NCI-H524 treated with DMSO at 0.1 percent for 48 hours (cell line): Measurements from ENCODE around the gene NEK8.
A peak's percentile ranks its signal among the peaks of the same experiment; 100 is the strongest.
"Not testable (repeated sequence)": the region's sequence is repeated elsewhere in the genome, so short reads cannot be mapped to it uniquely, and the experiment has no call there.

Source experiments
- DNase-seq: peaks from one replicate; lab custom pipeline; 2025; lab: John Stamatoyannopoulos, UW

NEK8 gene

GRCh38 chr17:28763804-28764266 lies 35.2 kb downstream of the NEK8 start:
- DNase-seq, result peak; percentile 42

GRCh38 chr17:28765038-28765437 lies 36.5 kb downstream of the NEK8 start:
- no peak for DNase-seq

GRCh38 chr17:28773736-28774135 lies 45.1 kb downstream of the NEK8 start:
- DNase-seq, result no peak

- DNase-seq, result no peak
These were observed 45.6 kb downstream of the NEK8 start for GRCh38 chr17:28774206-28774605.

- DNase-seq, result no peak
These were observed 48.6 kb downstream of the NEK8 start for GRCh38 chr17:28777178-28777577.

- DNase-seq, result not testable (repeated sequence)
These were observed 51.0 kb downstream of the NEK8 start for GRCh38 chr17:28779601-28780000.

GRCh38 chr17:28783161-28783560 lies 54.6 kb downstream of the NEK8 start:
- no peak for DNase-seq

- DNase-seq, result no peak
These were observed 59.5 kb downstream of the NEK8 start for GRCh38 chr17:28788100-28788499.
